Mesenchymal stem cell (in vitro differentiated cells and primary cell): ENCODE results near the gene HKDC1.

Experiments used
- DNase-seq: peaks from one replicate; pipeline ENCODE4 v3.0.0-alpha.2; 2013
- H2AFZ ChIP-seq: one replicate; pipeline ENCODE4 v1.6.1; 2013; ENCODE audit warnings: low read depth, mild to moderate bottlenecking, control low read depth, inconsistent platforms, low read length, moderate library complexity
- H2AK5ac ChIP-seq: 2 replicates; pipeline ENCODE4 v1.6.1; 2013; ENCODE audit warnings: low read length, moderate library complexity, mild to moderate bottlenecking, inconsistent platforms; ENCODE audit not compliant: severe bottlenecking
- H2BK120ac ChIP-seq: one replicate; pipeline ENCODE4 v1.6.1; 2013; ENCODE audit warnings: low read depth, mild to moderate bottlenecking, inconsistent platforms, low read length, moderate library complexity
- H2BK12ac ChIP-seq, 2 experiments: one replicate each; pipeline ENCODE4 v1.6.1; 2013; ENCODE audit warnings: inconsistent platforms in 2 of 2, low read length in 2 of 2, mild to moderate bottlenecking in 2 of 2, moderate library complexity in 2 of 2, control low read depth in 1 of 2
- H2BK15ac ChIP-seq: one replicate; pipeline ENCODE4 v1.6.1; 2013; ENCODE audit warnings: mild to moderate bottlenecking, low read depth, inconsistent platforms; ENCODE audit not compliant: poor library complexity, severe bottlenecking
- H2BK5ac ChIP-seq: 2 replicates; pipeline ENCODE4 v1.6.1; 2013; ENCODE audit warnings: low read depth, mild to moderate bottlenecking, low read length, control low read depth, inconsistent platforms; ENCODE audit not compliant: poor library complexity, severe bottlenecking
- H3K14ac ChIP-seq, 2 experiments: one replicate each; pipeline ENCODE4 v1.6.1; 2013; ENCODE audit warnings: inconsistent platforms in 2 of 2, low read length in 2 of 2, control low read depth in 1 of 2, mild to moderate bottlenecking in 1 of 2, moderate library complexity in 1 of 2
- H3K18ac ChIP-seq, 2 experiments: one replicate each; pipeline ENCODE4 v1.6.1; 2013; ENCODE audit warnings: inconsistent platforms in 2 of 2, low read length in 2 of 2, control low read depth in 1 of 2, low read depth in 1 of 2, mild to moderate bottlenecking in 1 of 2
- H3K23ac ChIP-seq, 2 experiments: one replicate each; pipeline ENCODE4 v1.6.1; 2013; ENCODE audit warnings: inconsistent platforms in 2 of 2, low read length in 2 of 2, mild to moderate bottlenecking in 2 of 2, moderate library complexity in 2 of 2, control low read depth in 1 of 2
- H3K27ac ChIP-seq: 2 replicates; pipeline ENCODE4 v1.5.1; 2013; ENCODE audit warnings: mild to moderate bottlenecking, moderate library complexity, low read length, control low read depth, inconsistent platforms; ENCODE audit not compliant: poor library complexity, severe bottlenecking
- H3K27me3 ChIP-seq, 2 experiments: 2 replicates each; pipeline versions ENCODE4 v1.6.1 to v1.7.0; 2013; ENCODE audit warnings: low read length in 2 of 2, mild to moderate bottlenecking in 2 of 2, moderate library complexity in 2 of 2, control low read depth in 1 of 2, inconsistent platforms in 1 of 2; ENCODE audit not compliant: control insufficient read depth in 1 of 2, insufficient read depth in 1 of 2
- H3K36me3 ChIP-seq, 2 experiments: 2 replicates each; pipeline versions ENCODE4 v1.6.1 to v1.7.0; 2013; ENCODE audit warnings: low read length in 2 of 2, control low read depth in 1 of 2, inconsistent platforms in 1 of 2, low read depth in 1 of 2, mild to moderate bottlenecking in 1 of 2; ENCODE audit not compliant: insufficient read depth in 2 of 2, control insufficient read depth in 1 of 2
- H3K4ac ChIP-seq, 2 experiments: one replicate each; pipeline ENCODE4 v1.6.1; 2013; ENCODE audit warnings: inconsistent platforms in 2 of 2, low read length in 2 of 2, mild to moderate bottlenecking in 2 of 2, moderate library complexity in 2 of 2, control low read depth in 1 of 2, low read depth in 1 of 2
- H3K4me1 ChIP-seq: 2 replicates; pipeline ENCODE4 v1.6.1; 2013; ENCODE audit warnings: low read depth, low read length, control low read depth; ENCODE audit not compliant: control insufficient read depth, insufficient read depth
- H3K4me2 ChIP-seq: 2 replicates; pipeline ENCODE4 v1.6.1; 2013; ENCODE audit warnings: low read length, mild to moderate bottlenecking, inconsistent platforms; ENCODE audit not compliant: poor library complexity, severe bottlenecking
- H3K4me3 ChIP-seq, 2 experiments: 2 replicates each; pipeline versions ENCODE4 v1.5.1 to v1.7.0; 2013; ENCODE audit warnings: low read length in 2 of 2, mild to moderate bottlenecking in 2 of 2, control low read depth in 1 of 2, low read depth in 1 of 2; ENCODE audit not compliant: insufficient read depth in 1 of 2
- H3K79me1 ChIP-seq: replicated peaks from 2 replicates; pipeline ENCODE4 v1.6.1; 2013; ENCODE audit warnings: mild to moderate bottlenecking, control low read depth, low read length, inconsistent platforms; ENCODE audit not compliant: poor library complexity, severe bottlenecking
- H3K9ac ChIP-seq: 2 replicates; pipeline ENCODE4 v1.7.0; 2013; ENCODE audit warnings: mild to moderate bottlenecking, low read length, moderate library complexity
- H3K9me3 ChIP-seq: 2 replicates; pipeline ENCODE4 v1.7.0; 2013; ENCODE audit warnings: mild to moderate bottlenecking, low read length; ENCODE audit not compliant: control insufficient read depth
- H4K8ac ChIP-seq: one replicate; pipeline ENCODE4 v1.6.1; 2013; ENCODE audit warnings: inconsistent platforms, mild to moderate bottlenecking, low read length, moderate library complexity
- H4K91ac ChIP-seq: one replicate; pipeline ENCODE4 v1.6.1; 2013; ENCODE audit warnings: mild to moderate bottlenecking, low read length, inconsistent platforms
- WGBS: methylation state at CpG from one replicate; pipeline ENCODE4 v1.1.7; 2013; ENCODE audit warnings: mixed read lengths; 5-methylcytosine and 5-hydroxymethylcytosine counted together

Gene HKDC1

GRCh38 chr10:69275444-69275843, 55.3 kb downstream of the HKDC1 start:
- H3K4me3 ChIP-seq = no peak overlapping the region
- H3K27ac ChIP-seq = no peak overlapping the region
- no peak overlapping the region for H2BK12ac ChIP-seq

DNA sequence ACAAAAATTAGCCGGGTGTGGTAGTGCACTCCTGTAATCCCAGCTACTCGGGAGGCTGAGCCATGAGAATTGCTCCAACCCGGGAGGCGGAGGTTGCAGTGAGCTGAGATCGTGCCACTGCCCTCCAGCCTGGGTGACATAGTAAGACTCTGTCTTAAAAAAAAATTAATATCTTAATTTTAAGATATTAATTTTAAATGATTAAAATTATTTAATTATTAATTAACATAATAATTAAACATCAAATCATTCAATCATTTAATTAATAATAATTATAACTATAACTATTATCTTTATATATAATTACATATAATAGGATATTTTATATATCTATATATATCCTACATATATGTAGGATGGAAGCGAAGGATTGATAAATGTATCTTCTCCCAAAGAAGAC, 56.4 kb downstream of the HKDC1 start:
- Histone ChIP-seq H4K8ac (no peak overlapping the region), H3K14ac (no peak overlapping the region), H2BK15ac (no peak overlapping the region), H2BK5ac (no peak overlapping the region), H2BK12ac (no peak overlapping the region), H3K23ac (no peak overlapping the region), H3K79me1 (no peaks in the 10 kb centered on the region), H3K4me3 (no peak overlapping the region), H3K9me3 (peaks cover 11% of the 10 kb centered on the region), H3K27ac (no peak overlapping the region), H3K9ac (no peak overlapping the region), H2AFZ (no peak overlapping the region), H3K4me2 (no peak overlapping the region), H3K36me3 (no peaks in the 10 kb centered on the region), H3K4me1 (peaks cover 7% of the 10 kb centered on the region), H2AK5ac (no peak overlapping the region), H4K91ac (no peak overlapping the region), H3K4ac (no peak overlapping the region), H2BK120ac (no peak overlapping the region), H3K27me3 (peaks cover 0 to 7% of the 10 kb centered on the region in 2 experiments), H3K18ac (no peak overlapping the region)
- no peak for DNase-seq
- whole genome bisulfite sequencing = 93% methylated on average over 3 of the region's 6 CpGs

More at GRCh38 chr10:69275444-69275843, 55.3 kb downstream of the HKDC1 start:
- Histone ChIP-seq H3K4me2 (no peak overlapping the region), H4K8ac (no peak overlapping the region), H3K4ac (no peak overlapping the region), H3K18ac (no peak overlapping the region), H2BK120ac (no peak overlapping the region), H3K9me3 (peaks cover 18% of the 10 kb centered on the region), H3K9ac (no peak overlapping the region), H2BK5ac (no peak overlapping the region), H3K4me1 (peaks cover 7% of the 10 kb centered on the region), H3K27me3 (no peaks in the 10 kb centered on the region), H4K91ac (no peak overlapping the region), H3K23ac (no peak overlapping the region), H2AK5ac (no peak overlapping the region), H3K14ac (no peak overlapping the region), H3K79me1 (no peaks in the 10 kb centered on the region), H2AFZ (no peak overlapping the region), H3K36me3 (no peaks in the 10 kb centered on the region), H2BK15ac (no peak overlapping the region)
- no peak for DNase-seq
- 100% methylated on average over 1 of the region's 1 CpG for WGBS

GRCh38 chr10:69278446-69278963, 58.4 kb downstream of the HKDC1 start, which contains the start of gene HK1:
Gene HK1, plus strand, starts transcription at chr10:69278496.
- H3K14ac ChIP-seq = no peak within 1 kb of the TSS
- H2BK120ac ChIP-seq = no peak within 1 kb of the TSS
- no peak within 1 kb of the TSS for H3K18ac ChIP-seq
- H3K4me1 ChIP-seq = peaks cover 7% of the 10 kb centered on the region
- H3K36me3 ChIP-seq = no peaks in the 10 kb centered on the region
- H3K4me2 ChIP-seq = no peak within 1 kb of the TSS
- peak; percentile 12 for DNase-seq
- H3K27ac ChIP-seq = peak within 1 kb of the TSS; percentile 73
- H3K79me1 ChIP-seq = no peaks in the 10 kb centered on the region
- H4K8ac ChIP-seq = no peak within 1 kb of the TSS
- H2BK5ac ChIP-seq = no peak within 1 kb of the TSS
- H2BK12ac ChIP-seq = no peak within 1 kb of the TSS
- H3K4ac ChIP-seq = no peak within 1 kb of the TSS
- H4K91ac ChIP-seq = no peak within 1 kb of the TSS
- H3K9ac ChIP-seq = no peak within 1 kb of the TSS
- peaks cover 8 to 10% of the 10 kb centered on the region in 2 experiments for H3K27me3 ChIP-seq
- H3K9me3 ChIP-seq = peaks cover 6% of the 10 kb centered on the region
- no peak within 1 kb of the TSS for H2BK15ac ChIP-seq
- no peak within 1 kb of the TSS for H3K23ac ChIP-seq
- H3K4me3 ChIP-seq = no peak within 1 kb of the TSS
- H2AK5ac ChIP-seq = peak within 1 kb of the TSS; percentile 44
- H2AFZ ChIP-seq = no peak within 1 kb of the TSS
- 73% methylated on average over 11 of the region's 11 CpGs for WGBS

GRCh38 chr10:69279110-69279509, 59.0 kb downstream of the HKDC1 start:
- 88% methylated on average over 2 of the region's 2 CpGs for WGBS
- peaks cover 7% of the 10 kb centered on the region for H3K4me1 ChIP-seq

More at GRCh38 chr10:69279110-69279509, 59.0 kb downstream of the HKDC1 start:
- no peak overlapping the region for H3K18ac ChIP-seq
- H3K9ac ChIP-seq = no peak overlapping the region
- H3K9me3 ChIP-seq = peaks cover 6% of the 10 kb centered on the region
- no peak overlapping the region for H3K14ac ChIP-seq
- no peaks in the 10 kb centered on the region for H3K79me1 ChIP-seq
- H2BK5ac ChIP-seq = no peak overlapping the region
- no peak overlapping the region for H3K4ac ChIP-seq
- H2BK15ac ChIP-seq = no peak overlapping the region
- H4K91ac ChIP-seq = no peak overlapping the region
- H3K36me3 ChIP-seq = no peaks in the 10 kb centered on the region
- no peak overlapping the region for H3K4me2 ChIP-seq
- no peak overlapping the region for H4K8ac ChIP-seq
- H3K27me3 ChIP-seq = peaks cover 8 to 10% of the 10 kb centered on the region in 2 experiments
- no peak overlapping the region for H2BK12ac ChIP-seq
- H2BK120ac ChIP-seq = no peak overlapping the region
- no peak for DNase-seq
- H3K23ac ChIP-seq = no peak overlapping the region
- H2AFZ ChIP-seq = no peak overlapping the region
- H3K4me3 ChIP-seq = no peak overlapping the region
- H3K27ac ChIP-seq = peak overlapping the region; percentile 25
- H2AK5ac ChIP-seq = peak overlapping the region; percentile 44
